Activated T-helper 1 cell treated with Interleukin-2 at 50 U/mL for 16 hours (primary cell): ENCODE measurements around the gene FOLR2.
"Not testable (repeated sequence)": the region's sequence is repeated elsewhere in the genome, so short reads cannot be mapped to it uniquely, and the experiment has no call there.

Source experiments
- DNase-seq: peaks from one replicate; pipeline ENCODE4 v3.0.0-alpha.2; 2020; ENCODE audit warnings: low read depth

FOLR2 gene

DNA sequence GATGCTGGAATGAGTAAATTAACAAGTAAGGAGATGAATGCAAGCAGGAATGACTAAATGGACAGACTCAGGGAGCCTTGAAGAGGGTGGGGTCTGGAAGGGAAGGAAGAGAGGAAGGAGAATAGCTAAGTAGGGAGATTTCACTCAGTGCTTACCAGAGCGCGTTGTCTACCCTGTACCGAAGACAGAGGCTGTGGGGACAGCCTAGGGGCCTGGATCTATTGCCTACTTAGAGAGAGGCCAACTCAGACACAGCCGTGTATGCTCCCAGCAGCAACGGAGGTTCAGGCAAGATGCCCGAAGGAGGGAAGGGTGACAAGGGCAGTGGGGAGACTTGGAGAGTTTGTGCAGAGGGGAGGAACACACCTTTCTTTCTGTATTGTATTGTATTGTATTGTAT is at the start of gene FOLR2:
FOLR2 (plus strand) TSS at position 157 of the 400 bp plus-strand sequence. CDS start 1,791 bp downstream, outside the sequence.
- DNase-seq: no peak

- DNase-seq: not testable (repeated sequence)
These were observed 47.5 kb upstream of the FOLR2 start for GRCh38 chr11:72169046-72169555.

- not testable (repeated sequence) for DNase-seq
These were observed 46.8 kb upstream of the FOLR2 start for GRCh38 chr11:72169754-72170153.

DNA sequence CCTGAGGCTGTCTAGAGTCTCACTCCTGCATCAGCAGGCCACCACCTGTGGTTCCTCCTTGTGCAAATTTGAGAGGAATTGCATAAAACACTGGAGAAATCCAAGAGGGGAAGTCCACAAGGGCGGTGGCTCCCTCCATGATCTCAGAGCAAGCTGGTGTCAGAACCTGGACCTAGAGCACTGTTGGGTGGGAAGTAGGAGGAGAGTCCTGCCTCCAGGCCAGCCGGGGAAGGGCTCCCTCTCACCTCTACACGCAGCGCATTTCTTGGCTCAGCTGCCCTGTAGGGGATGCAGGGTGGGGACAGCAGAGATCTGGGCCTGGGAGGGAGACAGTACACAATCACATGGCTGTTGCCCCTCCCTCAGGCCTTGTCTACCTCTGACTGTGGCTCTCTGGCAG is 44.6 kb upstream of the FOLR2 start:
- DNase-seq: not testable (repeated sequence)

DNA sequence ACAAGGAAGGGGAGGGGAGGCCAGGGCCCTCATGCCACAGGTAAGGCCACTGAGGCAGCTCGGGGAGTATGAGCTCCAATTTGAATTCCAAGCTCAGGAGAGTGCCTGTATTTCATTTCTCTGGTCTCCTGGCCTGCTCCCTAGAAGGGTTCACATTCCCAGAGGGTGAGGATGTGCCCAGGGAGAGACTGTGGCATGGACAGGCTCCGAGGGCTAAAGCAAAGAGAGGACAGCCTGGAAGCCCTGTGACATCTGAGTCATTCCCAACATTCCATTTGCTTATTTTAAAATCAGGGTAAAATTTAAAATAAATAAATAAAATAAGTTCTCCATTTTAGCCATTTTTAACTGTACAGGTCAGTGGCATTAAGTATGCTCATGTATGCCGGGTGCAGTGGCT is 43.3 kb upstream of the FOLR2 start:
- DNase-seq: no peak

DNA sequence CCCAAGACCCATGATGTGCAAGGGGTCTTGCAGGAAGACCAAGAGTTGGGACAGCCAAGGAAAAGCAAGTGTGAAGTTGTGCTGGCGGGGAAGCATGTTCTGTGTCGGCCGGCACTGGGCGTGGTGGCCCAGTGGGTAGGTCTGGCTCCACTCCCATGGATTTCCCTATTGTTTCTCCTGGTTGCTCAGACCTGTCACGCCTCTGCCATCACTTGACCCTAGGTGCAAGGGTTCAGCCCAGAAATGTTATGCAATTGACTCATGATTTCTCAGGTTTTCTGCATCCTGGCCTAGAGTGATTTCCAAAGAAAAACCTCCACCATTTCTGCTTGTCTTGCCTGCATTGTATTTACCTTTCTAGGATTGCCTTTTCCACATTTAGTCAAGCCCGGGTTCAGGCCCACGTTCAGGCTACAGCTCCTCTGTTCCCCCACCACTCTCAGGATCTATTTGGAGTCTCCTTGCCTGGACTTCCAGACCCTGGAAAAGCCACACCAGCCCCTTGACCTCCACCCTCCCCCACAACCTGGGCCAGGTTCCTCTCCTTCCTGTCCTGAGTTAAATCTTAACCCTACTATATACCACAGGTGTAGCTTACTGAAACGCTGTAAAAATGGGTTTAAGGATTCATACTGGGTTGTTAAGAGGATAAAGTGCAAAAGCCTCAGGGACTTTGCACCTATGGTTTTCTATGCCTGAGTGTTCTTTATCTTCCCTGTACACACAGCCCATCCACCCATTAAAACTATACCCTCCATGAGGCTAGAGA is 42.1 kb upstream of the FOLR2 start:
- DNase-seq: no peak

DNA sequence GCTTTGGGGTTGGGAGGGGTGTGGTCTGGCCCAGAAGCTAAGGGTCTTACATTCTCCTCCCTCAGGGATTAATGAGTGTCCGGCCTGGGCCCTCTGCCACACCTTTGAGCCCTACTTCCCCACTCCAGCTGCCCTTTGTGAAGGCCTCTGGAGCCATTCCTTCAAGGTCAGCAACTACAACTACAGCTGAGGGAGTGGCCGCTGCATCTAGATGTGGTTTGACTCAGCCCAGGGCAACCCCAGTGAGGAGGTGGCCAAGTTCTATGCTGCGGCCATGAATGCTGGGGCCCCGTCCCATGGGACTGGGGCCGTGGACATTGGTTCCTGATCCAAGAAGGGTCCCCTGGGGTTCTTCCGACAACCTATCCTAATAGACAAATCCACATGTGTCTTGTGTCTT is 38.9 kb upstream of the FOLR2 start:
- no peak for DNase-seq

DNA sequence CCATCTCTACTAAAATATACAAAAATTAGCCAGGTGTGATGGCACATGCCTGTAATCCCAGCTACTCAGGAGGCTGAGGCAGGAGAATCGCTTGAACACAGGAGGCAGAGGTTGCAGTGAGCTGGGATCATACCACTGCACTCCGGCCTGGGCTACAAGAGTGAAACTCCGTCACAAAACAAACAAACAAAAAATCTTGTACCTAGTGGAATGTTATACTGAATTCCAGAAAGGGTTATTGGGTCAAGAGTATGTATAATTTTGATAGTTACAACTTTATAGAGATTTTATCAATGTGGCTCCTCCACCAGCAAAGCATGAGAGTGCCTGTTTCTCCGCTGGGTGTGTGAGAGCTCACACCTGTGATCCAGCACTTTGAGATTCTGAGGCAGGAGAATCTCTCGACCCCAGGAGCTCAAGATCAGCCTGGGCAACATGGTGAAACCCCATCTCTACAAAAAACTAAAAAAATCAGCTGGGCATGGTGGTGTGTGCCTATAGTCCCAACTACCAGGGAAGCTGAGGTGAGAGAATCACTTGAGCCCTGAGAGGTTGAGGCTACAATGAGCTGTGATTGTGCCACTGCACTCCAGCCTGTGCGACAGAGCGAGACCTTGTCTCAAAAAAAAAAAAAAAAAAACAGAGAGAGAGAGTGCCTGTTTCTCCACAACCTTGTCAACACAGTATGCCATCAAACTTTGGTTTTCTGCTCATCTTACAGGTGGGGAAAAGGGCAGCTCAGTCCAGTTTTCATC is 37.4 kb upstream of the FOLR2 start:
- no peak for DNase-seq

- no peak for DNase-seq
These were observed 36.7 kb upstream of the FOLR2 start for GRCh38 chr11:72179804-72180396.

GRCh38 chr11:72180892-72181552 is 35.6 kb upstream of the FOLR2 start:
- DNase-seq: not testable (repeated sequence)

- not testable (repeated sequence) for DNase-seq
These were observed 35.0 kb upstream of the FOLR2 start for GRCh38 chr11:72181553-72181958.

DNA sequence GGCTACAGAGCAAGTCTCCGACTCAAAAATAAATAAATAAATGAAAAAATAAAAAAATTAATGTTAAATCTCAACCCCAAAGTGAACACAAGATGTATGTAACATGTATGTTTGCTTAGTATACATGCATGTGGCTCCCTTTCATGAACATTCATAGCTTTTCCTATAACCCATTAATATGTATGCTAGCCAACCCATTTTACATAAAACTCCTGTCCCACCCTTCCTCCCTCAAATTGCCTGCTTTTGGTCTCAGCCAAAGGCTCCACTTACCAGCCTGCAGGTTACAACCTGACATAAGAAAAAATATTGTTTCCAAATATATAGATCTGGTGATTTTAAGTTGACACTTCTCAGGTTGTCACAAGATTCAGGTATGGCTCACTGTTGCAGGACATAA is 28.3 kb upstream of the FOLR2 start:
- no peak for DNase-seq

DNA sequence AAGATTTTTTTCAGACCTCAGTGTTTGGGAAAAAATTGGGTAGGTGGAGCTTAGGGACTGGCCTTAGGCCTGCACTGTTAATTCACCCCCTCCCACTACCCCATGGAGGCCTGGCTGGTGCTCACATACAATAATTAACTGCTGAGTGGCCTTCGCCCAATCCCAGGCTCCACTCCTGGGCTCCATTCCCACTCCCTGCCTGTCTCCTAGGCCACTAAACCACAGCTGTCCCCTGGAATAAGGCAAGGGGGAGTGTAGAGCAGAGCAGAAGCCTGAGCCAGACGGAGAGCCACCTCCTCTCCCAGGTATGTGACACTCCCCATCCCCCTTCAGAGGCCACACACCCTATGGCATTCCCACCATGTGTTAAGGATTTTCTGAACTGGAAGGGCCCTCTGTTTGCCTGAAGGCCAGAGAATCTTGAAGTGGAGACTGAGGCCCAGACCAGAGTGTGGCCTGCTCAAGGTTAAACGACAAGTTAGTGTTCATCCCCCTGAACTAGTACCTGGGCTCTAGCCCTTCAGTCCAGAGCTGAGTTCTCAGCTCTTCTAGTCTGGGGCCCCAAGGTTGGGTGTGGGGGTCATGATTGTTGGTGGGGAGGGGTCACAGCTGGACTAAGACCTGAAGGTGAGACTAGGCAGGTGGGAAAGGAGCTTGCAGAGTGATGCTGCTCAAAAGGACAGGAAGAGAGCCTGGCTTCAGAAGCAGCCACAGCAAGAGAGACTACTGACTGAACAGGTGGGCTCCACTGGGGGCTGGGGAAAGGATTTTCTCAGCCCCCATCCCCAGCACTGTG is 26.9 kb upstream of the FOLR2 start:
- DNase-seq: no peak

- no peak for DNase-seq
These were observed 25.9 kb upstream of the FOLR2 start for GRCh38 chr11:72190631-72191071.

DNA sequence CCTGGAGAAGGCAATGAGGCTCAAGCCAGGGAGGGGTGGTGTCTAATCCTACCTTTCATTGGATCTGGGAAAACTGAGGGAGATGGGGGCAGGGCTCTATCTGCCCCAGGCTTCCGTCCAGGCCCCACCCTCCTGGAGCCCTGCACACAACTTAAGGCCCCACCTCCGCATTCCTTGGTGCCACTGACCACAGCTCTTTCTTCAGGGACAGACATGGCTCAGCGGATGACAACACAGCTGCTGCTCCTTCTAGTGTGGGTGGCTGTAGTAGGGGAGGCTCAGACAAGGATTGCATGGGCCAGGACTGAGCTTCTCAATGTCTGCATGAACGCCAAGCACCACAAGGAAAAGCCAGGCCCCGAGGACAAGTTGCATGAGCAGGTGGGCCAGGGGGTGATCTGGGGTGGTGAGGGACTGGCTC is 24.6 kb upstream of the FOLR2 start, which contains the start of gene FOLR1:
FOLR1 (plus strand) TSS at position 180 of the 421 bp plus-strand sequence; CDS start at position 214, 34 bp downstream.
- DNase-seq: no peak

GRCh38 chr11:72195518-72196270 is 20.9 kb upstream of the FOLR2 start:
- DNase-seq: no peak

DNA sequence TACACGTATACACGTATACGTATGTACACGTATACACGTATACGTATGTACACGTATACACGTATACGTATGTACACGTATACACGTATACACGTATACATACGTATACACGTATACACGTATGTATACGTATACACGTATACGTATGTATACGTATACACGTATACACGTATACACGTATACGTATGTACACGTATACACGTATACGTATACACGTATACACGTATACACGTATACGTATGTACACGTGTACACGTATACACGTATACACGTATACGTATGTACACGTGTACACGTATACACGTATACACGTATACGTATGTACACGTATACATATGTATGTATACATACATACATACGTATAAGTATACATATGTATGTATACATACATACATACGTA is 15.1 kb upstream of the FOLR2 start:
- DNase-seq: not testable (repeated sequence)

DNA sequence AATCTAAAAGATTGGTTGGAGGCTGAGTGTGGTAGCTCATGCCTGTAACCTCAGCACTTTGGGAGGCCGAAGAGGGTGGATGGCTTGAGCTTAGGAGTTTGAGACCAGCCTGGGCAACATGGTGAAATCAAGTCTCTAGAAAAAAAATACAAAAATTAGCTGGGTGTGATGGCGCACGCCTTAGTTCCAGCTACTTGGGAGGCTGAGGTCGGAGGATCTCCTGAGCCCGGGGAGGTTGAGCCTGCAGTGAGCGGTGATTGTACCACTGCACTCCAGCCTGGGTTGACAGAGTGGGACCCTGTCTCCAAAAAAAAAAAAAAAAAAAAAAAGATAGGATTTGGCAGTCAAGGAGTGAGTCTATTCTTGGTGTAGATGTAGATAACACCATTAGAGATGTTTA is 14.0 kb upstream of the FOLR2 start:
- DNase-seq: no peak

GRCh38 chr11:72203163-72203562 is 13.4 kb upstream of the FOLR2 start:
- no peak for DNase-seq

DNA sequence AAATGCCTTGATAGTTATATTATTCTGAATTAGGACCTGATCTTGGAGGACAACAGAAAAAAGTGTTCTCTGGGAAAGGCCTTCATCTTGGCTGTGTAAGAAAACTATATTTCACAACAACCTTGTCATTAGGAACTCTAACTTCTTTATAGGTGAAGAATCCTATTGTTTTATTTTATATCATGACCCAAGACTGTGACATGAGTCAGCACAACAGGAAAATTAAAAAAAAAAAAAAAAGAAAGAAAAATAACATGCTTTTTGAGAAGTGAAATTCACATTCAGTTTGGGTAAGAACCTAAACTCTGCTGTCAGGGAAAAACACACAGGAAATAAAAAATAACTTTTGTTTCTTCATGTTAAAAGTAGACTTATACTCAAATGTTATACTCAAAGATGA is 11.7 kb upstream of the FOLR2 start:
- DNase-seq: no peak
